GM18909 (cell line): Measurements from ENCODE around the gene TSC22D4.
"Not testable (repeated sequence)": the region's sequence is repeated elsewhere in the genome, so short reads cannot be mapped to it uniquely, and the experiment has no call there.

ENCODE experiments used
- ATAC-seq: cut with Tn5 transposase; IDR thresholded peaks from one replicate; pipeline ENCODE4 v1.9.1; 2021; ENCODE audit warnings: mild to moderate bottlenecking; ENCODE audit not compliant: unreplicated experiment, poor library complexity

Gene TSC22D4

DNA sequence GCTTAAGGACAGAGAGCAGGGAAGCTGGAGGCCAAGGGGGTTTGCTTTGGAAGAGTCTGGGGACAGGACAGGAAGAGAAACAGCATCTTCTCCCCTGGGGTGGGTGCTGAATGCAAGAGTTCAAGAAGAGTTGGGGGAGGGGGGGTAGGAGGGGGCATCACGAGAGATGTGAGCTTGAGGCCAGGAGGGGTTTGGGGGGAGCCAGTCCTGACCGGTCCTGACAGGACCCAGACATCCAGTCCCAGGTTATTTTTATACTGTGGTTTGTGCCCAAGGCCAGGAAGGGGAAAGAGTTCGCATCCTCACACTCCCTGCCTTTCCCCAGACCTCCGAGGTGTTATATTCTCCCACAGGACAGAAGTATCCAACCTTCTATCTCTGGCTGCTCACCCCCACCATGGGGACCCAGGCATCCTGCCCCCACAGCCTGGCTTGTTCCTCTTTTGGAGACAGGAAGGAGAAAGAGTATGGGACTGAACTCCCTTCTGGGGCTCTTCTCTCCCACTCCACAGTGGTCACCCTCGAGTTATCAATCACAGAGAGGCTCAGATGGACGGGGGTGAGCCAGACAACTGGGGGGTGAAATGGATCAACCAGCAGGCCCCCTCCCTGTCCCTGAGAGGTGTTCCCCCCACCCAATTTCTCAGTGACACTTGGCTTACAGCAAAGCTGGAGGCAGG is 2.8 kb downstream of the TSC22D4 start:
- no peak for ATAC-seq

DNA sequence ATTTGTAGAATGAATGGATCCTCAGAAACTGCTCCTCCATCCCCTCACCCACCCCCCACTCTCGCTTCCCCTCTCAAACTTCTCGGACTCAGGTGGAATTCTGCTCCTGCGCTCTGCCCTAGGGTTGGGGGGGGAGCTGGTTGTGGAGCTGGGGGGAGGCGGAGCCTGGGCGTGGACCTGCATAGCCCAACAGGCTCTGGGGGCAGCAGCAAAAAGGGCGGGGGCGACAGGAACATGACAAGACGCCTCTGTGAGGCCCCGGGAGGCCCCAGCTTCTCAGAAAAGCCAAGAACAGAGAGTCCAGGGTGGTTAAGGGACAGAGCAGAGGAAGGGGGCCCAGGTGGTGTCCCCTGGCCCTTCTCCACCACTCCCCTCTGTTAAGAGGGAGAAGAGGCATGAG is 3.5 kb downstream of the TSC22D4 start:
- no peak for ATAC-seq

DNA sequence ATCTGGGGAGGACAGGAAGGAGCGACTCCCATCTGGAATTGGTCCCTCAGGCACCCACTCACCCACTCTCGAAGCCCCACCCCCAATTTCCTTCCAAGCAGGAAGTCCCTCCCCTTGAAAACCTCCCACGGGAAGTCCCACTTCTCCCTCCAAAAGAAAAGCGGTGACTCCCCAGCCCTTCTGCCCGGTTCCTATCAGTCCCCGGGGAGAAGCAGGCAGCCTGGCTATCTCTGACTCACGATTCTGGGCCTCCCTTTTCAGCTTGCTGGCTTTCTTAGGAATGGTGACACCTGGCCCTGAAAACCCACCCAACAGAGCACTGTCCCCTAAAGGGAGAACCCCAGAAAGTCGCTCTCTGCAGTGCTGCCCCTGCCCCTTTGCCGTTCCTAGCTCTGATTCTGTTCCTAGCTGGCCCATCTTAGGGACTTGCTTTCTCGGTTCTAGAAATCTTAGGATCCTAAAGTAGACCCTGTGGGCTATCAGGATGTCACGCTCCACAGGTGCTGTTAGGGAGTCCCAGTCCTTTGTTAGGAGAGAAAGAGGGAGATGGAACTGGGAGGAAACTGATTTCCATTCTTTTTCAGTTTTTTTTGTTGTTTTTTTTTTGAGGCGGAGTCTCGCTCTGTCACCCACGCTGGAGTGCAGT is 6.0 kb downstream of the TSC22D4 start:
- ATAC-seq: no peak

DNA sequence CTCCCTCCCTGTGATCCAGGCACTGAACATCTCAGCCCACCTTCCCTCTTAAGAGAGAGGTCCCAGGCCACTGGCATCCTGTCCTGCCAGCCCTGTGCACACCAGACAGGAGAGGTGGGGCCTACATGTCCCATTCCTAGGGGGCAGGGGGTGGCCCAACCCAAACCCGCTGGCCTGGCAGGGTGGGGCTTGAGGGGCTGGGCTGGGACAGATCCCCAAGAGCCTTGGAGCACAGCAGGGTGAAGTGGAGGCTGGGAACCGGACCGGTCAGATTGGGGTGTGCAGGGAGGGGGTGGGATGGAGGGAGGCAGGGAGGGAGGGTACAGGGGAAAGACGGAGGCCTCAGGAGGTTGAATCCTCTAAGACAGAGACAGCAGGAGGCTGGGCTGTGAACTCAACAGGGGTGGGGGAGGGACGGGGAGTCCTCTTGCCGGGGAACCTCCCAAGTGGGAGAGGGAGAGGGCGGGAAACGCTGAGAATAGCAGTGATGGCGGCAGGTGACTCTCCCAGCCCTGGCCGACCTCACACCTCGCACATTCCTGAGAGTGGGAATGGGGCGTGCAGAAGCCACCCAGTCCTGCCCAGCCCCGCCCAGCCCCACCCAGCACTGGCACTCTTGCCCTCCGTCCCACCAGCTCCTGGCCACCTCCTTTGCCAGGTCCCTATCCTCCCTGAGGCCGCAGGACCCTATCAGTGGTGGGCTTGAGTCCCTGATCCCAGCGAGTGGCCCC is 6.7 kb downstream of the TSC22D4 start:
- no peak for ATAC-seq

DNA sequence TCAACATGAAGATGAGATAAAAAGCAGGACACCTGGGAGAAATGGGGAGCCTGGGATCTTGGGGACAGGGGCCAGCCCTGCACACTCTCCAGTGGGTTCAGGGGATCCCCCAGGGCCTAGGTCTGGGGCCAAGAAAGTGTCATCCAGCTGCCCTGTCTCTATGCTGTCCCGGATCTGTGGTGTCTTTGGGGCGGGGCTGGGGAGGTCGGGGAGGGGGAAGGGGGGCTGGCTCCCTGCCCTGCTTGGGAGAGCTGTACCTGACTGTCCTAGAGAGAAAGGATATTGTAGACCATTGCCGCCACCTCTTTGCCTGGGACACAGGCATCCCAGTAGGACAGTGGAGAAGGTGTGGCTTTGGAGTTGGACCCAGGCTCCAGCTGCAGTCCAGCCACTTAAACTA is 8.0 kb downstream of the TSC22D4 start:
- ATAC-seq: no peak

DNA sequence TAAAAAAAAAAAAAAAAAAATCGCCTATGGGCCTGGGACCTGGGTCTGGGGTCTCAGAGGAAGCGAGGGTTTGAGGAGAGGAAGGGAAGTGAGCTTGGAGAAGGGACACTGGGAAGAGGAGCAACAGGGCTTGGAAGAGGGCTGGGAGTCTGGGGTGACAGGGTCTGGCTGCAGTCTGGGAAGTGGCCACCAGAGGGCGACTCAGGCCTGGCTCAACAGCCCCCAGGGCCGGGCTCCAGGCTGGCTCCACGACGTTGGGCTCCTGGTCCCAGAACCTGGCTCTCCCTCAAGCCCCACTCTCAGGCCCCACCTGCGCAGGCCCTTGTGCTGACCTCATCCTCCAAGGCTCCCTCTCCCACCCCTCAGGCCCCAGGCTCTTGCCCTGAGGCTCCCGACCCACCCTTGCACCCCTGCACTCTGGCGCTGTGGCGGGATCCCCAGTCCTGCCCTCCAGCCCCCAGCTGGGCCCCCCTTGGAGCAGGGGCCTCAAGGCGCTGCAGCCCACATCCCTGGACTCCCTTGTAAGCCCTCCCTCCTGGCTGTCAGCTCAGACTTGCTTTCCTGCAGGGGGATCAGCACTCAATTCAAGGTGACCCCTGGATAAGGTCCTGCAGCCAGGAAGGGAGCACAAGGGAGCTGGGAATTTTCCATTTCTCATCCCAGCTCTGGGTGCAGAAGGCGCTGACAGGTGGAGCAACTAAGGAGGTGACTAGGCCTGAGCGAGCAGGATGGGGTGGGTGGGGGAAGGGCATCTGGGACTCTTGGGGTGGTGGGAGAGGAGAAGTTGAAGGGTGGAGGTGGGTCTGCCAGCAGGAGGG is 9.6 kb downstream of the TSC22D4 start:
- peak; percentile 65 for ATAC-seq

DNA sequence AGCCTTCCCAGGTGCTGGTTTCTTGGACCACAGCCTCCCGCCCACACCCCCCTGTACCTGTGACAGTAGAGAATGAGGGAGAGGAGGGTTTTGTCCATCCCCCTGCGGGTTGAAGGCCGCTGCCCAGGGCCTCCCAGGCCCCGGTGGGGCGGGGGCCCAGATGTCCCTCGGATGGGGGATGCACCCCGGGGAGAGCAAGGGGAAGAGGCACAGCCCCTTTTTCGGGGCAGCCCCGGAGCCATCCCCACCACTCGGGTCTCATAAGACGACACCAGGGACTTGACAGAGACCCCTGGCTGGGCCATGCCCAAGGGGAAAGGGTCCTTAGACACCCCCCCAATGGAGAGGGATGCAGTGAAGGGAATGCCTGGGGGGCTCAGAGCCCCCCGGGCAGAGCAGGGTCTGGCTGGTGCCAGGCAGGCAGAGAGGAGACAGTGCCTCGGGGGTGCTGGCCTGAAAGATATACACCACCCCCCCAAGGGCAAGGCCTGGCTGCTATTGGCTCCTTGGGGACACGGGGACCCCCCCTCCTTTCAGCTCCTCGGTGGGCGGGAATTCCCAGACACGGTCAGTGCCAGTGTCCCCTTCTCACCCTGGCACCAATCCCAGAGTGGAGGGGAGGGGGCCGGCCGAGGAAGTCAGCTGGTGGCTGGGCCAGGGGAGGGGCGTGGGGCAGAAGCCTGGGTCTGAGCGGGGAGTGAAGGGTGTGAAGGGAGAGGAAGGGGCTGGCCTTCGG is 11.2 kb downstream of the TSC22D4 start:
- no peak for ATAC-seq

DNA sequence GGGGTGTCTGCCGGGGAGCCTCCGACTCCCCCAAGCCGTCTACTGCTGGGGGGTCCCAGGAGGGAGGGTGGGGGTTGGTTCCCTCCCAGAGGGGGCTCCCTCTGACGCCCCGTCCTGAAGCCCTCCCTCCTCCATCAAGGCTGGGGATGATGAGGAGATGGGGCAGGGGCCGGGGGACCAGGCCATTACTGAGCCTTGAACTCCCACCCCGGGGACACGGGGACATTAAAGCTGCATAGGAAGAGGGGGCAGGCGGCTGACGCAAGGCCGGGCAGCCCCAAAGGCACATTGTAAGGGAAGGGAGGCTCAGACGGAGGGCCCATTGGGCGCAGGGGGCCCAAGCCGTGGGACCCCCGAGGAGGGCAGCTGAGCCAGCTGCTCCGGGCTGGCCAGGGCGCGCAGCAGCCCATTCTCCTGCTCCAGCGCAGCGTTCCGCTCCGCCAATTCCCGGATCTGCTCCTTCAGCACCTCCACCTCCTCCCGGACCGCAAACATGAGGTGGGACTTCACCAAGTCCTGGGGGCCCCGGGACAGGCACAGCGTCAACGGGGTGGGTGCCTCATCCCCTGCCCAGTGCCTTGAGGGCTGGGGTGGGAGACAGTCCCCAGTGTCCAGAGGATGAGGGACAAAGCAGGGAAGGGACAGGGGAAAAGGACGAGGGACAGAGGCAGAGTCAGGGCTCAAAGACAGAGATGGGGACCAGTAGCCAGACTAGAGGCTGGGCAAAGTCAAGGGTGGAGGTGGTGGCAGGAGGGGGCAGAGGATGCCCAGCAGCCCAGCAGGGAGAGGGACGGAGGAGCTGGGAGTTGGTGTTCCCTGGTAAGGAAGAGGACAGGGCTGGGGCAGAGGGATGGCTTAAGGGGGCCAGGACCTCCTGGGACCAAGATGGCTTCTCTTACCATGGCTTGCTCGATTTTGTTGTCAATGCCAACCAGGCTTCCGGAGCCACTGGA is 12.1 kb downstream of the TSC22D4 start:
- ATAC-seq: no peak

DNA sequence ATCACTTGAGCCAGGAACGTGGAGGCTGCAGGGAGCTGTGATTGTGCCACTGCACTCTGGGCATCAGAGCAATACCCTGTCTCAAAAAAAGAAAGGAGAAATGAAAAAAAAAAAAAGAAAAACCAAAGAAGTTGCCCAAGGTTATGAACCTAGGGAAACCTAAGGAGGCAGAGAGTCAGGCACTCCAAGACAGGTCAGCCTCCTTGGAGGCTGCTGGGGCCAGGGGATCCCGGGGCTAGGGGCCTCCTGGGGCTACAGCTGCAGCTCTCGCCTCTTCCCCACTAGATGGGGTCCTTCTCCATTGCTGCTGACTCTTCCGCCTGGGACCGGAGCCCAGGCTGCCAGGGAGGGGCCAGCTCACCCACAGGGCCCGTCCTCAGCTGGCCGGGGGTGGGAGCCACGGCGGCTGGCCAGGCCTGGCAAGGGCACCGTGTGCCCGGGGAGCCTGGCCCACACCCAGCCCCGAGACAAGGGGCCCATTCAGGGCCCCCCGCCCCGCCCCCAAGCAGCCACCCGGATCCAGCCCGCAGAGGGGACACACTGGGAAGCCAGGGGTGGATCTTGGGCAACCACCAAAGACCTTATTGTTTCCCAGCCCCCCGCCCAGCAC is 13.2 kb downstream of the TSC22D4 start:
- ATAC-seq: no peak

DNA sequence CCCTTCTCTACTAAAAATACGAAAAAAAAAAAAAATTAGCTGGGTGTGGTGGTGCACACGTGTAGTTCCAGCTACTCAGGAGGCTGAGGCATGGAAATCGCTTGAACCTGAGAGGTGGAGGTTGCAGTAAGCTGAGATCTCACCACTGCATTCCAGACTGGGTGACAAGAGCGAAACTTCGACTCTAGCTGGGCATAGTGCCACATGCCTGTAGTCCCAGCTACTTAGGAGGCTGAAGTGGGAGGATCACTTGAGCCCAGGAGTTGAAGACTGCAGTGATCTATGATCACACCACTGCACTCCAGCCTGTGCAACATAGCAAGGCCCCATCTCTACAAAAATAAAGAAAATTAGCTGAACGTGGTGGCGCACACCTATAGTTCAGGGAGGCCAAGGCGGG is 13.7 kb downstream of the TSC22D4 start:
- no peak for ATAC-seq

DNA sequence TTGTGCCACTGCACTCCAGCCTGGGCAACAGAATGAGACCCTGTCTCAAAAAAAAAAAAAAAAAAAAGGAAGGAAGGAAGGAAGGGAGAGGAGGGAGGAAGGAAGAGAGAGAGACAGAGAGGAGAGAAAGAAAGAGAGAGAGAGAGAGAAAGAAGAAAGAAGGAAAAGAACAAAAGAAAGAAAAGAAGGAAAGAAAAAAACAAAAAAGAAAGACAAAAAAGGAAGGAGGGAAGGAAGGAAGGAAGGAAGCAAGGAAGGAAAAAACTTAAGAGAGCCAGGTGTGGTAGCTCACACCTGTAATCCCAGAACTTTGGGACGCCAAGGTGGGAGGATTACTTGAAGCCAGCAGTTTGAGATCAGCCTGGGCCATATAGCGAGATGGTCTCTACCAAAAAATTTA is 14.2 kb downstream of the TSC22D4 start:
- ATAC-seq: no peak

DNA sequence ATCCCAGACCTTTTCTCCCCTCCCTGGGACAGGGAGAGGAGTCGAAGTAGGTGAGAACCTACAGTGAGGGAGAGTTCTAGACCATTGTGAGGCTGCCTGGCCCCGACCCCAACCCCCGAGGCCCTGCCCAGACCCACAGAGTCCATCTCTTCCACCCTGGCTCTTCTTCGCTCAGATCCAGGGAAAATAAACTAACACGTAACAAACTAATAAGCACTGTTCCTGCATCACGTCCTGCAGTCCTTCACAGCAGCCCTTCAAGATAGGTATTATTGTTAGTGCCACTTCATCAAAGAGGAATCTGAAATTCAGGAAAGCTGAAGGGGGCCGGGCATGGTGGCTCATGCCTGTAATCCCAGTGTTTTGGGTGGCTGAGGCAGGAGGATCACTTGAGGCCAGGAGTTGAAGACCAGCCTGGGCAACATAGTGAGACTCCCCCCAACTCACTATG is 14.8 kb downstream of the TSC22D4 start, which contains the start of gene SPACDR:
Gene SPACDR (minus strand): TSS at position 51 of the 451 bp plus-strand sequence. CDS start 235 bp downstream, outside the sequence.
- ATAC-seq: no peak

DNA sequence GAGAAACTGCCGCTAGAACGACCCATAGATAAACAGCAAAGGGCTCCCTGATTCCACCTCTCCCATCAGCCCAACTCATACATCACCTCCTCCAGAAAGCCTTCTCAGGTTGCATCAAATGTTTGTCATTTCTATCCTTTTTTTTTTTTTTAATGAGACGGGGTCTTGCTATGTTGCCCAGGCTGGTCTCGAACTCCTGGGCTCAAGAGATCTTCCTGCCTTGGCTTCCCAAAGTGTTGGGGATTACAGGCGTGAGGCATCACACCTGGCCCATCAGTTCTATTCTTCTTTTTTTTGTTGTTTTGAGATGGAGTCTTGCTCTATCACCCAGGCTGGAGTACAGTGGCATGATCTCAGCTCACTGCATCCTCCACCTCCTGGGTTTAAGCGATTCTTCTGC is 22.0 kb downstream of the TSC22D4 start:
- ATAC-seq: no peak

DNA sequence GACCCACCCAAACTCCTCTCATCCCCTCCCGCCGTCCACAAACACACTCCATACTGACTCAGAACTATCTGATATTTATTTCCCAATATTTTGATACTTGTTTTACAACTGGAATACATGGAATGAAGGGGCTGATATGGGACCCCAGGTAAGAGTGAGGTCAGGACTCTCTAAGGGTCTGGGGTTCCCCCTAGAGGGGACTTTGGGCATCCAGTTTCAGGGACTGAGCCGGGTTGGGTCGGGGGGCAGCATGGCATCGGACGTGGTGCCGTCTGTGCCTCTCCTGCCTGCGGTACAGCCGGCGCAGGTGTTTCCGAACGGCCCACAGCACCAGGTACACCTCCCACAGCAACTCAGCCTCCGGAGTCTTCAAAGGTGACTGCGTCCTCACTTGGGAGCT is 22.5 kb downstream of the TSC22D4 start:
- ATAC-seq: no peak

DNA sequence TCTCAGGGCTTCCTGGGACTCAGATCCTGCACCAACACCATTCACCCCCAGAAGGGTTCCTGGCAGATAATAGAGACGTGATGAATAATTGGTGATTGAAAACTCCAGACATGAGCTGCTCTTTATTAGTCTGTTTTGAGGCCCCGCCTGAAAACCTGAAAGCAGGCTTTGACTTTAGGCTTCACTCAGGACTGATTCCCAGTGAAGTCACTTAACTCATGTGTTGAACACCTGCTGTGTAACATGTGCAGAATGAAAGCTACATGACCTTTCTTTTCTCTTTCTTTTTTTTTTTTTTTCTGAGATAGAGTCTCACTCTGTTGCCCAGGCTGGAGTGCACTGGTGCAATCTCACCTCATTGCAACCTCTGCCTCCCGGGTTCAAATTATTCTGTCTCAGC is 23.8 kb downstream of the TSC22D4 start:
- no peak for ATAC-seq

DNA sequence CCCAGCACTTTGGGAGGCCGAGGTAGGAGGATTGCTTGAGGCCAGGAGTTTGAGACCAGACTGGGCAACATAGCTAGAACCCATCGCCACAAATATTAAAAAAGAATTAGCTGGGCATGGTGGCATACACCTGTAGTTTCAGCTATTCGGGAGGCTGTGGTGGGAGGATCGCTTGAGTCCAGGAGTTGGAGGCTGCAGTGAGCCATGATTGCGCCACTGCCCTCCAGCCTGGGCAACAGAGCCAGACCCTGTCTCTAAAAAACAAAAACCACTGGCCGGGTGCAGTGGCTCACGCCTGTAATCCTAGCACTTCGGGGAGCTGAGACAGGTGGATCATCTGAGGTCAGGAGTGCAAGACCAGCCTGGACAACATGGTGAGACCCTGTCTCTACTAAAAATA is 25.2 kb downstream of the TSC22D4 start:
- ATAC-seq: not testable (repeated sequence)

DNA sequence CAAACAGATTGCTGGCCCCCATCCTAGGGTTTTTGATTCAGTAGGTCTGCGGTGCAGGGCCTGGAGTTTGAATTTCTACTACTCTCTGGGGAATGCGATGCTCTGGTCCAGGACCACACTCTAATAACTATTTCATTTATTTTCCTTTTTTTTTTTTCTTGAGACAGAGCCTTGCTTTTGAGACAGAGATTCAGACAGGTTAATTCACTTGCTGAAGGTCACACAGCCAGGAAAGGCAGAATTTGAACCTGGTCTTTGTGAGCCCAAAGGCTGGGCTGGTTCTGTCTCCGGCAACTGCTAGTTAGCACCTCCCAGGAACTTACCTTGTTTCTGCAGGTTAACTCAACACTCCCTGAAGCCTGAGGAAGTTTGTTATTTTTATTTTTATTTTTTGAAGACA is 26.5 kb downstream of the TSC22D4 start:
- ATAC-seq: no peak

DNA sequence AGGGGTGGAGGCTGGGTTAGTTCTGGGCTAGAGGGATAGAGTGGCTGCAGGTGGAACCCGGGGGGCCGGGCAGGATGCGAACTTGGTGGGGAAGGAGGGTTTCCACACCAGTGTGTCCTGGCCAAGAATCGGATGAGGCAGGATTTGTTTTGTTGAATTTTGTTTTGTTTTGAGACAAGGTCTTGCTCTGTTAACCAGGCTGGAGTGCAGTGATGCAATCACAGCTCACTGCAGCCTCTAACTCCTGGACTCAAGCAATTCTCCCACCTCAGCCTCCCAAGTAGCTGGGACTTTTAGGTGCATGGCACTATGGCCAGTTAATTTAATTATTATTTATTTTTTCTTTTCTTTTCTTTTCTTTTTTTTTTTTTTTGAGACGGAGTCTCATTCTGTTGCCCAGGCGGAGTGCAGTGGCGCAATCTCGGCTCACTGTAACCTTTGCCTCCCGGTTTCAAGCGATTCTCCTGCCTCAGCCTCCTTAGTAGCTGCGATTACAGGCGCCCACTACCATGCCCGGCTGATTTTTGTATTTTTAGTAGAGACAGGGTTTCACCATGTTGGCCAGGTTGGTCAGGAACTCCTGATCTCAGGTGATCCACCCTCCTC is 29.7 kb downstream of the TSC22D4 start:
- no peak for ATAC-seq
